K562 (cell line): ENCODE measurements around the gene GRIK3. TPM values are rescaled to one million over a fixed set of nuclear protein-coding genes. Genes with fewer than 3 reads are reported as not detected.

Experiments used
- ATAC-seq: fragments of 200-7000 bp; cut with Tn5 transposase; 3 replicates; pipeline ENCODE4 v1.9.1; 2020; ENCODE audit warnings: moderate library complexity
- BruUV-seq: library from RNA; stranded (reverse); fragments of 400-500 nt; replicated peaks from 2 replicates; lab custom pipeline; 2021; lab: Mats Ljungman, UMichigan
- CTCF ChIA-PET: fragments of 300-600 bp; formaldehyde crosslinking; extraction: SDS; loops from one replicate; lab custom pipeline; 2021; ENCODE audit warnings: low intra/inter-chr PET ratio; lab: Yijun Ruan, JAX
- POLR2A ChIA-PET: fragments of 300-600, 350-650 bp; sonication (Branson Sonifier 250); formaldehyde crosslinking; extraction: SDS; loops from one replicate; lab custom pipeline; 2021; ENCODE audit warnings: antibody characterized with exemption, inconsistent platforms; lab: Yijun Ruan, JAX
- DNase-seq, 4 experiments: peaks; one replicate each; pipeline versions ENCODE4 v3.0.0 to v3.0.0-alpha.2; 2011 to 2018; ENCODE audit warnings: low spot score in 3 of 4, mixed read lengths in 3 of 4; ENCODE audit errors: extremely low read depth in 1 of 4
- FAIRE-seq: peaks from 2 replicates; lab custom pipeline; 2011; peaks lifted over from hg19 to GRCh38; lab: Jason Lieb, UNC
- H2AFZ ChIP-seq: 2 replicates; pipeline ENCODE4 v1.6.0; 2011; ENCODE audit warnings: low read depth, low read length, control low read depth, inconsistent platforms
- H3K27ac ChIP-seq: fragments of 200-600 bp; 3 replicates; pipeline ENCODE4 v1.8.0; 2011; ENCODE audit warnings: low read depth, mild to moderate bottlenecking, control low read depth, inconsistent platforms, low read length, moderate library complexity, mixed read lengths; ENCODE audit errors: extremely low read depth
- H3K27me3 ChIP-seq, 2 experiments: fragments of 300-600 bp in 1 of 2; 2 replicates in 1 of 2; 3 replicates in 1 of 2; pipeline versions ENCODE4 v1.6.0 to v1.8.0; 2011; ENCODE audit warnings: inconsistent platforms in 2 of 2, low read length in 2 of 2, mild to moderate bottlenecking in 1 of 2, mixed read lengths in 1 of 2, moderate library complexity in 1 of 2; ENCODE audit not compliant: control insufficient read depth in 2 of 2, insufficient read depth in 2 of 2
- H3K36me3 ChIP-seq: fragments of 300-600 bp; 3 replicates; pipeline ENCODE4 v1.8.0; 2011; ENCODE audit warnings: mild to moderate bottlenecking, low read length, inconsistent platforms; ENCODE audit not compliant: control insufficient read depth, insufficient read depth
- H3K4me1 ChIP-seq, 2 experiments: fragments of 200-600 bp in 1 of 2; replicated peaks in 1 of 2; 2 replicates in 1 of 2; 3 replicates in 1 of 2; pipeline versions ENCODE4 v1.5.1 to v1.8.0; 2011; ENCODE audit warnings: inconsistent platforms in 2 of 2, low read length in 2 of 2, mild to moderate bottlenecking in 1 of 2, mixed read lengths in 1 of 2, moderate library complexity in 1 of 2; ENCODE audit not compliant: control insufficient read depth in 2 of 2, insufficient read depth in 2 of 2
- H3K4me2 ChIP-seq: 2 replicates; pipeline ENCODE4 v1.6.1; 2011; ENCODE audit warnings: low read length, control low read depth, inconsistent platforms, mixed read lengths; ENCODE audit not compliant: insufficient read depth
- H3K4me3 ChIP-seq: fragments of 200-600 bp; sonication (generic), shearing (Covaris generic); 2 replicates; pipeline ENCODE4 v1.5.1; 2016; ENCODE audit warnings: control low read depth, inconsistent platforms
- H3K79me2 ChIP-seq: fragments of 200-600 bp; 3 replicates; pipeline ENCODE4 v1.8.0; 2011; ENCODE audit warnings: low read length, inconsistent platforms; ENCODE audit not compliant: control insufficient read depth, insufficient read depth
- H3K9ac ChIP-seq, 2 experiments: 2 replicates each; pipeline versions ENCODE4 v1.6.0 to v1.6.1; 2011; ENCODE audit warnings: low read depth in 2 of 2, low read length in 2 of 2, control low read depth in 1 of 2, inconsistent platforms in 1 of 2, mild to moderate bottlenecking in 1 of 2, mixed read lengths in 1 of 2; ENCODE audit not compliant: insufficient read depth in 1 of 2
- H3K9me1 ChIP-seq: one replicate; pipeline ENCODE4 v1.6.0; 2011; ENCODE audit warnings: inconsistent platforms, mild to moderate bottlenecking, low read length, moderate library complexity; ENCODE audit not compliant: control insufficient read depth, insufficient read depth
- H3K9me3 ChIP-seq: replicated peaks from 2 replicates; pipeline ENCODE4 v1.5.1; 2011; ENCODE audit warnings: low read depth, low read length, inconsistent platforms; ENCODE audit not compliant: control insufficient read depth, insufficient read depth
- H4K20me1 ChIP-seq: replicated peaks from 2 replicates; pipeline ENCODE4 v1.6.1; 2011; ENCODE audit warnings: low read length, inconsistent platforms, mixed read lengths; ENCODE audit not compliant: control insufficient read depth, insufficient read depth
- CEBPG ChIP-seq, 3 experiments: fragments of 200-800 bp in 1 of 3; sonication (Bioruptor generic) in 1 of 3; sonication (generic) in 1 of 3; formaldehyde crosslinking in 1 of 3; IDR thresholded peaks in 2 of 3; conservative IDR thresholded peaks in 1 of 3; 2 replicates each; pipeline versions ENCODE4 v1.6.1 to v1.8.0; 2016 to 2022; ENCODE audit warnings: missing compliant biosample characterization in 2 of 3, missing genetic modification characterization in 2 of 3, mild to moderate bottlenecking in 1 of 3, missing genetic modification reagents in 1 of 3
- FOSL1 ChIP-seq: fragments of 200-800 bp; sonication (Bioruptor generic); conservative IDR thresholded peaks from 2 replicates; pipeline ENCODE4 v1.6.1; 2016; ENCODE audit warnings: missing genetic modification characterization, missing compliant biosample characterization
- HDAC6 ChIP-seq: IDR thresholded peaks from 2 replicates; pipeline ENCODE4 v1.6.1; 2012; ENCODE audit warnings: low read depth, mild to moderate bottlenecking, control low read depth, inconsistent platforms, low read length, moderate library complexity
- RBM17 ChIP-seq: fragments of 200-400 bp; formaldehyde crosslinking; IDR thresholded peaks from 2 replicates; pipeline ENCODE4 v1.6.1; 2017; ENCODE audit warnings: low read depth, mild to moderate bottlenecking, low read length, borderline replicate concordance
- TBP ChIP-seq: optimal IDR thresholded peaks from 2 replicates; pipeline ENCODE3; 2011; ENCODE audit warnings: low read depth, low read length, improper control_type of control experiment
- ZNF764 ChIP-seq: fragments of 250-450 bp; sonication (Bioruptor Pico); IDR thresholded peaks from 2 replicates; pipeline ENCODE4 v1.4.0; 2020; ENCODE audit warnings: low read depth, mild to moderate bottlenecking, moderate library complexity
- WGBS: fragments of 100-300 bp; shearing (Covaris generic); methylation state at CpG from one replicate; pipeline ENCODE4 v1.1.6; 2016; ENCODE audit warnings: low coverage, mixed read lengths; ENCODE audit not compliant: insufficient coverage; ENCODE audit errors: missing lambda C conversion rate; 5-methylcytosine and 5-hydroxymethylcytosine counted together
- in situ Hi-C: fragments of 300-500 bp; cut with MboI; formaldehyde crosslinking; loops from 4 replicates; pipeline ENCODE4 v1.15.0; 2018; ENCODE audit warnings: inconsistent platforms, mixed read lengths
- intact Hi-C: fragments of 100-400 bp; cut with micrococcal nuclease; formaldehyde crosslinking; loops from 2 replicates; pipeline ENCODE4 v1.14.2; 2022
- polyA plus RNA-seq, 8 experiments: library from polyadenylated mRNA; depleted of rRNA in 4 of 8; stranded (reverse) in 5 of 8; unstranded in 3 of 8; fragments of >200 nt; fragmentation: Nextera tagmentation in 2 of 8; fragmentation: Illumina TruSeq in 1 of 8; extraction: Ambion mirVana in 2 of 8; extraction: Trizol in 1 of 8; gene quantifications; 2 replicates each; pipeline versions ENCODE4 v1.2.1 to v1.2.3, GENCODE V29; 2011 to 2014; ENCODE audit warnings: inconsistent platforms in 1 of 8, missing spikeins in 1 of 8
- total RNA-seq, 7 experiments: library from RNA; depleted of rRNA in 6 of 7; stranded (reverse); fragments of >200 nt in 6 of 7; fragmentation: Illumina TruSeq in 2 of 7; extraction: Trizol in 2 of 7; gene quantifications; 2 replicates each; pipeline versions ENCODE4 v1.2.1 to v1.2.3, GENCODE V29; 2011 to 2021; ENCODE audit warnings: low replicate concordance in 1 of 7
- TF ChIP-seq, protein P1 (sequence below): fragments of 450-650 bp; IDR thresholded peaks from 2 replicates; pipeline ENCODE4 v1.6.1; 2016; ENCODE audit warnings: antibody characterized with exemption
- TF ChIP-seq, protein P2 (sequence below): fragments of 250-450 bp; sonication (Bioruptor Pico); IDR thresholded peaks from 2 replicates; pipeline ENCODE4 v1.4.0; 2020; ENCODE audit warnings: borderline replicate concordance

The GRIK3 gene
- total and polyA plus RNA-seq, 9 of the 15 experiments (the other 6 are each of a cell fraction or from before 2014, with no cell fraction given) = not detected

DNA sequence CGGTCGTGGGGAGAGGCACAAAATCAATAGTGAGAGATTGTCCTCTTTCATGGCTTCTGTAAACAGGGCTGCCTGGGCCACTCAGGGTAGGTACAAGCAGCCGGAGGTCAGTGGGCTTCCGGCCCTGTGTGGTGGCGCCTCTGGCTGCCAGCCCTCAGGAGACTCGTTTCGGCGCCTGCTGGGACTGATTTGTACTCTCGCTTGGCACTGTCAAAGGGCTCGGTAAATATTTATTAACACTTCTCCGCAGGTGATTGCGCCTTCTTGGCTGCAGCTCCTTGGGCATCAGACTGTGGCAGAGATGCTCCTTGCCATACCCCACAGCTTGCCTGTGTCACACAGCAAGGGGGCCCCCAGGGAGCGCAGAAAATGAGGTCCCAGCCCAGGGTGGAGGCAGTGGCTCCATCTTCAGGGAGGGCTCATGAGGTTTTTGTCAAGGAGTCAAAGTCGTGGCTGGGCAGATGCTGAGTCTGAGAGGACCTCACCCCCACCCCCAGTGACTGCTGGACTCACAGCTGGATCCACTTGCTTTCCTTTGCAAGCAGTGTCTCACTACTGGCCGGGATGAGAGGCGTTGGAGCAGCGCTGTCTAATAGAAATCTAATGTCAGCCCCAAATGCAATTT lies 262.5 kb downstream of the GRIK3 start:
- Histone ChIP-seq H3K79me2 (no peaks in the 10 kb centered on the region), H3K27ac (no peak overlapping the region), H3K4me1 (no peaks in the 10 kb centered on the region), H3K36me3 (no peaks in the 10 kb centered on the region), H3K27me3 (peaks cover 14 to 65% of the 10 kb centered on the region in 2 experiments; a peak in 3 of 5 replicates), H3K9me1 (no peaks in the 10 kb centered on the region), H4K20me1 (0 out of 2 replicates have a peak, but pooled peaks cover 7% of the 10 kb centered on the region), H3K9me3 (no peaks in the 10 kb centered on the region), H3K4me2 (no peak overlapping the region), H3K4me3 (no peak overlapping the region), H2AFZ (no peak overlapping the region), H3K9ac (peak overlapping the region in 1 of 2 experiments; percentile 20; a peak in 1 of 4 replicates)
- FAIRE-seq = no peak
- TF ChIP-seq, protein P1, sequence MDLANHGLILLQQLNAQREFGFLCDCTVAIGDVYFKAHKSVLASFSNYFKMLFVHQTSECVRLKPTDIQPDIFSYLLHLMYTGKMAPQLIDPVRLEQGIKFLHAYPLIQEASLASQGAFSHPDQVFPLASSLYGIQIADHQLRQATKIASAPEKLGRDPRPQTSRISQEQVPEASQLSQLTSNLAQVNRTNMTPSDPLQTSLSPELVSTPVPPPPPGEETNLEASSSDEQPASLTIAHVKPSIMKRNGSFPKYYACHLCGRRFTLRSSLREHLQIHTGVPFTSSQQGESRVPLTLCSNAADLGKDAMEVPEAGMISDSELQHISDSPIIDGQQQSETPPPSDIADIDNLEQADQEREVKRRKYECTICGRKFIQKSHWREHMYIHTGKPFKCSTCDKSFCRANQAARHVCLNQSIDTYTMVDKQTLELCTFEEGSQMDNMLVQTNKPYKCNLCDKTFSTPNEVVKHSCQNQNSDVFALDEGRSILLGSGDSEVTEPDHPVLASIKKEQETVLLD = no peak
- TF ChIP-seq ZNF764 (CRISPR knock-in tag) (no peak), RBM17 (no peak), FOSL1 (no peak), HDAC6 (no peak), CEBPG (CRISPR knock-in tag; IDR thresholded peaks at IDR 0.05) (no peak), CEBPG (tag; conservative IDR thresholded peaks at IDR 0.05 in 1 of 2, IDR thresholded peaks at IDR 0.05 in 1 of 2) (no peak), TBP (no peak)
- TF ChIP-seq, protein P2, sequence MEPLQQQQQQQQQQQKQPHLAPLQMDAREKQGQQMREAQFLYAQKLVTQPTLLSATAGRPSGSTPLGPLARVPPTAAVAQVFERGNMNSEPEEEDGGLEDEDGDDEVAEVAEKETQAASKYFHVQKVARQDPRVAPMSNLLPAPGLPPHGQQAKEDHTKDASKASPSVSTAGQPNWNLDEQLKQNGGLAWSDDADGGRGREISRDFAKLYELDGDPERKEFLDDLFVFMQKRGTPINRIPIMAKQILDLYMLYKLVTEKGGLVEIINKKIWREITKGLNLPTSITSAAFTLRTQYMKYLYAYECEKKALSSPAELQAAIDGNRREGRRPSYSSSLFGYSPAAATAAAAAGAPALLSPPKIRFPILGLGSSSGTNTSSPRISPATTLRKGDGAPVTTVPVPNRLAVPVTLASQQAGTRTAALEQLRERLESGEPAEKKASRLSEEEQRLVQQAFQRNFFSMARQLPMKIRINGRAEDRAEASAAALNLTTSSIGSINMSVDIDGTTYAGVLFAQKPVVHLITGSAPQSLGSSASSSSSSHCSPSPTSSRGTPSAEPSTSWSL (CRISPR knock-in tag) = no peak
- BruUV-seq = no TSS peak
- ChIA-PET POLR2A (interaction anchor here (0.6 kb wide), 1 partner anchor 386 kb away, joined by 3 read pairs; no protein-coding TSS in a partner anchor), CTCF (no interaction called here)
- no peak for ATAC-seq
- no peak for DNase-seq
- 1% methylated on average over 17 of the region's 17 CpGs for WGBS
- in situ Hi-C loops (no loop called here), intact Hi-C loops (no loop called here)
